ENCODE data around the gene NOTCH1.

DNA sequence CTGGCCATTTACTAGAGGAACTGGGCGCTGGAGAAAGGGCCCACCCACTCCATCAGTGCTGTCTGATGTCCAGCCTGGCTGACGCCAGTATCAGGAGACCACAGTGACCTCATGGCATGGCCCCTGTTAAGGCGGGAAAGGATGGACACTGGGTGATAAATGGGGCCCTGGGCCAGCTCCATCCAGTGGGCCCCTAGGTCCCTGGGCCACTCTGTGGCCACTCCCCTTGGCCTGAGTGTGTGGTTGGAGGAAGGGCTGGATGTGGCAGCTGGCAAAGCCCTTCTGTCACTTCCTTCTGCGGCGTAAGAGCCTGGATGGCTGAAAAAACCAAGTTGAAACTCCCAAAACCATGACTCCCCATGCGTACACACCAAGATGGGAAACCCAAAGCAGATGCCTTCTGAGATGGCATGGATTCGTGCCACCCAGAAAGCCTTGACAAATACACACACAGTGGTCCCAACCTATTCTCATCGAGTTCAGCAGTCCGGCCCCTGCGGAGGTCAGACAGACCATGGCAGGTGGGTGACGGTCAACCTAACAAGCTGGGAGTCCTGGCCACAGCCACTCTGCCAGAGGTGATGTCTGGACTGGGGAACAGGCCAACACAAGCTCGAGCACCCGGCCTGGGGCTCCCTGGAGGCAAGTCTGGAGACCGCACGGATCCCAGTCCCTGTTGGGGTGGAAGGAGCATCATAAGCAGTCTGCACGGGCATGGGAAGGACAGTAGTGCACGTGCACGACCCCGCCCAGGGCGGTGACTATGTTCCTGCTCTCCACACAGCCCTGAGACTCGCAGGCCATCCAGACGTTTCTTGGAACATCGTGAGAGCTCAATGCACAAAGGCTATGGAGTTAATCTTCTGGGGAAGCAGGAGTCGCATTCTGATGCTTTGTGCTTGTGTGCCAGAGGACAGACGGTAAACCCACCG lies 45.2 kb upstream of the NOTCH1 start:
- TF ChIP-seq POLR2A (IDR thresholded peaks at IDR 0.05) (no peak), CTCF (IDR thresholded peaks at IDR 0.05) (no peak)
